GM19043 (cell line): ENCODE measurements around the gene SBK2.
"Not testable (repeated sequence)": the region's sequence is repeated elsewhere in the genome, so short reads cannot be mapped to it uniquely, and the experiment has no call there.

Experiments
- ATAC-seq: cut with Tn5 transposase; IDR thresholded peaks from one replicate; pipeline ENCODE4 v1.9.1; 2021; ENCODE audit warnings: low read depth; ENCODE audit not compliant: unreplicated experiment

SBK2 gene

GRCh38 chr19:55536366-55536765 is 567 bp downstream of the SBK2 start:
- ATAC-seq = no peak

GRCh38 chr19:55535965-55536350 is 975 bp downstream of the SBK2 start:
- no peak for ATAC-seq

- ATAC-seq = no peak
These were observed 1.6 kb downstream of the SBK2 start for GRCh38 chr19:55535173-55535964.

GRCh38 chr19:55534280-55534679 is 2.7 kb downstream of the SBK2 start:
- not testable (repeated sequence) for ATAC-seq

GRCh38 chr19:55530996-55531395 is 5.9 kb downstream of the SBK2 start:
- ATAC-seq = no peak

GRCh38 chr19:55529636-55530234 is 7.2 kb downstream of the SBK2 start:
- ATAC-seq = no peak

GRCh38 chr19:55528030-55528803 is 8.7 kb downstream of the SBK2 start:
- no peak for ATAC-seq

GRCh38 chr19:55527197-55528029 is 9.5 kb downstream of the SBK2 start:
- ATAC-seq = no peak

GRCh38 chr19:55526216-55527196 is 10.4 kb downstream of the SBK2 start:
- no peak for ATAC-seq

GRCh38 chr19:55525289-55526101 is 11.4 kb downstream of the SBK2 start:
- ATAC-seq = no peak

- no peak for ATAC-seq
These were observed 16.1 kb downstream of the SBK2 start for GRCh38 chr19:55520691-55521292.

GRCh38 chr19:55519451-55520311 is 17.3 kb downstream of the SBK2 start:
- no peak for ATAC-seq

GRCh38 chr19:55516878-55517620 is 19.9 kb downstream of the SBK2 start:
- peak; percentile 98 for ATAC-seq

- no peak for ATAC-seq
These were observed 28.8 kb downstream of the SBK2 start for GRCh38 chr19:55508120-55508519.

GRCh38 chr19:55504981-55505380 is 32.0 kb downstream of the SBK2 start:
- no peak for ATAC-seq

- ATAC-seq = no peak
These were observed 32.7 kb downstream of the SBK2 start for GRCh38 chr19:55504252-55504603.
